HCT116 (cell line): ENCODE results near the gene PSMG3. TPM values are rescaled to one million over a fixed set of nuclear protein-coding genes. Genes with fewer than 3 reads are reported as not detected.
A peak's percentile ranks its signal among the peaks of the same experiment; 100 is the strongest.

Source experiments
- ATAC-seq: fragments of 200-7000 bp; cut with Tn5 transposase; 2 replicates; pipeline ENCODE4 v1.9.1; 2020; ENCODE audit warnings: mild to moderate bottlenecking, moderate library complexity
- BruUV-seq: library from RNA; stranded (reverse); fragments of 400-500 nt; replicated peaks from 2 replicates; lab custom pipeline; 2021; lab: Mats Ljungman, UMichigan
- CTCF ChIA-PET: fragments of 300-600 bp; sonication (Branson Sonifier 250); formaldehyde crosslinking; loops from one replicate; lab custom pipeline; 2021; ENCODE audit warnings: antibody characterized with exemption; lab: Charles Lee
- POLR2A ChIA-PET: fragments of 300-600, 350-600 bp; sonication (Branson Sonifier 250); formaldehyde crosslinking; loops from one replicate; lab custom pipeline; 2021; ENCODE audit warnings: antibody characterized with exemption; lab: Charles Lee
- RAD21 ChIA-PET, 2 experiments: fragments of 300-600 bp; sonication (Branson Sonifier 250); formaldehyde crosslinking; loops; one replicate each; lab custom pipeline; 2023; ENCODE audit warnings: low total read pairs in 2 of 2; ENCODE audit not compliant: uncharacterized antibody in 2 of 2, unreplicated experiment in 2 of 2, low non-redundant PET in 1 of 2; lab: Charles Lee
- DNase-seq: peaks from one replicate; pipeline ENCODE4 v3.0.0-alpha.2; 2010; ENCODE audit warnings: low read depth, low spot score
- H2AFZ ChIP-seq: fragments of 200-600 bp; shearing (Covaris generic), sonication (generic); 2 replicates; pipeline ENCODE4 v1.6.1; 2017; ENCODE audit warnings: low read depth, mixed run types, mixed read lengths, antibody characterized with exemption, low read length; ENCODE audit not compliant: poor library complexity, severe bottlenecking
- H3K27ac ChIP-seq: 2 replicates; pipeline ENCODE4 v1.5.1; 2012; ENCODE audit warnings: low read depth, low read length
- H3K27me3 ChIP-seq: fragments of 200-600 bp; sonication (generic); 2 replicates; pipeline ENCODE4 v1.6.1; 2016; ENCODE audit warnings: mixed run types, low read length, mixed read lengths; ENCODE audit not compliant: insufficient read depth
- H3K36me3 ChIP-seq, 2 experiments: fragments of 200-500 bp in 1 of 2; fragments of 200-600 bp in 1 of 2; sonication (Bioruptor generic) in 1 of 2; sonication (generic) in 1 of 2; 2 replicates each; pipeline versions ENCODE4 v1.5.1 to v1.6.1; 2014 to 2016; ENCODE audit warnings: low read length in 2 of 2, inconsistent platforms in 1 of 2, mixed read lengths in 1 of 2, mixed run types in 1 of 2; ENCODE audit not compliant: insufficient read depth in 2 of 2, control insufficient read depth in 1 of 2
- H3K4me1 ChIP-seq, 2 experiments: fragments of 200-600 bp in 1 of 2; sonication (generic) in 1 of 2; 2 replicates each; pipeline versions ENCODE4 v1.5.1 to v1.6.1; 2012 to 2017; ENCODE audit warnings: low read length in 2 of 2, inconsistent platforms in 1 of 2, mild to moderate bottlenecking in 1 of 2, mixed read lengths in 1 of 2, mixed run types in 1 of 2, moderate library complexity in 1 of 2; ENCODE audit not compliant: insufficient read depth in 2 of 2, control insufficient read depth in 1 of 2
- H3K4me2 ChIP-seq: fragments of 200-600 bp; sonication (generic); 2 replicates; pipeline ENCODE4 v1.6.1; 2017; ENCODE audit warnings: mixed run types, low read length, mixed read lengths
- H3K4me3 ChIP-seq, 2 experiments: fragments of 200-600 bp in 1 of 2; sonication (generic) in 1 of 2; replicated peaks in 1 of 2; 2 replicates each; pipeline ENCODE4 v1.5.1; 2011 to 2016; ENCODE audit warnings: low read length in 2 of 2, control low read depth in 1 of 2, low read depth in 1 of 2, mild to moderate bottlenecking in 1 of 2, mixed read lengths in 1 of 2, mixed run types in 1 of 2
- H3K79me2 ChIP-seq: fragments of 200-600 bp; sonication (generic); 2 replicates; pipeline ENCODE4 v1.6.1; 2017; ENCODE audit warnings: mild to moderate bottlenecking, mixed run types, low read length, moderate library complexity, mixed read lengths; ENCODE audit not compliant: insufficient read depth
- H3K9ac ChIP-seq: fragments of 200-600 bp; sonication (generic); 2 replicates; pipeline ENCODE4 v1.6.1; 2016; ENCODE audit warnings: low read length, mixed read lengths
- H3K9me2 ChIP-seq: fragments of 200-600 bp; sonication (generic), shearing (Covaris generic); 2 replicates; pipeline ENCODE4 v1.6.1; 2017; ENCODE audit warnings: mixed run types, mild to moderate bottlenecking, moderate library complexity; ENCODE audit not compliant: insufficient read depth
- H3K9me3 ChIP-seq, 2 experiments: fragments of 200-500 bp in 1 of 2; fragments of 200-600 bp in 1 of 2; sonication (Bioruptor generic) in 1 of 2; sonication (generic) in 1 of 2; 2 replicates each; pipeline ENCODE4 v1.6.1; 2014 to 2017; ENCODE audit warnings: low read length in 2 of 2, mixed read lengths in 2 of 2, inconsistent platforms in 1 of 2, low read depth in 1 of 2, mild to moderate bottlenecking in 1 of 2, mixed run types in 1 of 2, moderate library complexity in 1 of 2; ENCODE audit not compliant: control insufficient read depth in 1 of 2, insufficient read depth in 1 of 2
- H4K20me1 ChIP-seq: fragments of 200-600 bp; sonication (generic), shearing (Covaris generic); 2 replicates; pipeline ENCODE4 v1.6.1; 2017; ENCODE audit warnings: mixed run types, mild to moderate bottlenecking, moderate library complexity; ENCODE audit not compliant: insufficient read depth
- EGR1 ChIP-seq: IDR thresholded peaks from 2 replicates; pipeline ENCODE4 v1.6.1; 2012; ENCODE audit warnings: low read depth
- EZH2phosphoT487 ChIP-seq: fragments of 200-600 bp; IDR thresholded peaks from 2 replicates; pipeline ENCODE4 v1.6.1; 2018; ENCODE audit warnings: antibody characterized with exemption, borderline replicate concordance
- JUND ChIP-seq: IDR thresholded peaks from 2 replicates; pipeline ENCODE4 v1.6.1; 2012
- POLR2A ChIP-seq: IDR thresholded peaks from 2 replicates; pipeline ENCODE4 v1.7.0; 2011; ENCODE audit warnings: borderline replicate concordance; ENCODE audit not compliant: insufficient read depth, insufficient read length; ENCODE audit errors: extremely low read depth
- POLR2AphosphoS5 ChIP-seq: IDR thresholded peaks from 2 replicates; pipeline ENCODE4 v1.6.1; 2011; ENCODE audit warnings: mild to moderate bottlenecking, low read depth, low read length, moderate library complexity
- YY1 ChIP-seq: IDR thresholded peaks from 2 replicates; pipeline ENCODE4 v1.6.1; 2011; ENCODE audit warnings: low read length, low read depth, moderate library complexity, mild to moderate bottlenecking; ENCODE audit not compliant: insufficient replicate concordance; ENCODE audit errors: extremely low read depth
- ZFX ChIP-seq: fragments of 450-650 bp; IDR thresholded peaks from 2 replicates; pipeline ENCODE4 v1.6.1; 2017
- intact Hi-C: fragments of 100-400 bp; cut with micrococcal nuclease; formaldehyde crosslinking; loops from 2 replicates; pipeline ENCODE4 v1.10.0; 2022
- total RNA-seq: library from RNA; stranded (reverse); gene quantifications from one replicate; pipeline ENCODE4 v1.2.1, GENCODE V29; 2021; ENCODE audit not compliant: unreplicated experiment
- TF ChIP-seq, protein P1 (sequence below): IDR thresholded peaks from 2 replicates; pipeline ENCODE4 v1.6.1; 2012
- TF ChIP-seq, protein P2 (sequence below), 3 experiments: fragments of 200-600 bp in 1 of 3; sonication (generic) in 1 of 3; IDR thresholded peaks in 2 of 3; conservative IDR thresholded peaks in 1 of 3; 2 replicates each; pipeline ENCODE4 v1.5.1; 2012 to 2017; ENCODE audit warnings: low read depth in 2 of 3, low read length in 2 of 3, antibody characterized with exemption in 1 of 3, borderline replicate concordance in 1 of 3, control low read depth in 1 of 3, mild to moderate bottlenecking in 1 of 3, mixed read lengths in 1 of 3, mixed run types in 1 of 3, moderate library complexity in 1 of 3; ENCODE audit not compliant: insufficient read depth in 1 of 3

Gene PSMG3
- total RNA-seq, 1 experiment from 2014 or later = 60.9 TPM

DNA sequence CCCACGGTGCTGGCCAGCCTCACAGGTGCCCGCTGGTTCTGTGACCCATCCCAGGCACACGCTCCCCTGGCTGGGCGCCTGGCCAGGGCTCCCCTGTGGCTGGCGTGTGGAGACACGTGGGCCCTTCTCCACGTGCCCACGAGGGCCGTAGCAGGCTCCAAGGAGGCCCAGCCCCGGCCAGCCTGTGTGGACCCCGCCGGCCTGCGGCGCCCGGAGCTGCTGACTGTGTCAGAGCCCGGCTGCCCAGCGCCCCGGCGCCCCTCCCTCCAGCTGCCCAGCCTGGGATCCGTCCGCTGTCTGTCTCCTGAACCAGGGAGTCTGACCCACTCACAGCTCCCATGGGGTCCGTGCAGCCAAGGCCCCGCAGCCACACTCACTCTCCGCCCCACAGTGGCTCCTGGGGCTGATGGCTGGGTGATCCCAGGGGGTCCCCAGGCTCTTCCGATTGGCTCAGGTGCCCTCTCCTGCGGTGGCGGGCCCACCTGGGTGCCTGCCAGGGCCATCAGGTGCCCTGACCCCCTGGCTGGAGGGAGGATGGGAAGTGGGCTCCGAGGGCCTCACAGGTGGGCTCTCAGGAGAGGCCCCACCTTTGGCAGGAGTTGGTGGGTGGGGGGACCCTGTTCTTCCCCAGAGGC, 23.4 kb downstream of the PSMG3 start (continued):
- TF ChIP-seq, protein P1, sequence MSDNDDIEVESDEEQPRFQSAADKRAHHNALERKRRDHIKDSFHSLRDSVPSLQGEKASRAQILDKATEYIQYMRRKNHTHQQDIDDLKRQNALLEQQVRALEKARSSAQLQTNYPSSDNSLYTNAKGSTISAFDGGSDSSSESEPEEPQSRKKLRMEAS = no peak
- no peak for TF ChIP-seq POLR2A
- no peak for TF ChIP-seq POLR2AphosphoS5
- TF ChIP-seq JUND = no peak
- no peak for TF ChIP-seq YY1
- TF ChIP-seq, protein P2, sequence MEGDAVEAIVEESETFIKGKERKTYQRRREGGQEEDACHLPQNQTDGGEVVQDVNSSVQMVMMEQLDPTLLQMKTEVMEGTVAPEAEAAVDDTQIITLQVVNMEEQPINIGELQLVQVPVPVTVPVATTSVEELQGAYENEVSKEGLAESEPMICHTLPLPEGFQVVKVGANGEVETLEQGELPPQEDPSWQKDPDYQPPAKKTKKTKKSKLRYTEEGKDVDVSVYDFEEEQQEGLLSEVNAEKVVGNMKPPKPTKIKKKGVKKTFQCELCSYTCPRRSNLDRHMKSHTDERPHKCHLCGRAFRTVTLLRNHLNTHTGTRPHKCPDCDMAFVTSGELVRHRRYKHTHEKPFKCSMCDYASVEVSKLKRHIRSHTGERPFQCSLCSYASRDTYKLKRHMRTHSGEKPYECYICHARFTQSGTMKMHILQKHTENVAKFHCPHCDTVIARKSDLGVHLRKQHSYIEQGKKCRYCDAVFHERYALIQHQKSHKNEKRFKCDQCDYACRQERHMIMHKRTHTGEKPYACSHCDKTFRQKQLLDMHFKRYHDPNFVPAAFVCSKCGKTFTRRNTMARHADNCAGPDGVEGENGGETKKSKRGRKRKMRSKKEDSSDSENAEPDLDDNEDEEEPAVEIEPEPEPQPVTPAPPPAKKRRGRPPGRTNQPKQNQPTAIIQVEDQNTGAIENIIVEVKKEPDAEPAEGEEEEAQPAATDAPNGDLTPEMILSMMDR (IDR thresholded peaks at IDR 0.05 in 2 of 3, conservative IDR thresholded peaks at IDR 0.05 in 1 of 3; ENCODE audit: borderline replicate concordance in 1 of 3, insufficient read depth in 1 of 3, low read depth in 2 of 3, low read length in 2 of 3) = no peak
- TF ChIP-seq EGR1 = no peak
- no peak for TF ChIP-seq ZFX

DNA sequence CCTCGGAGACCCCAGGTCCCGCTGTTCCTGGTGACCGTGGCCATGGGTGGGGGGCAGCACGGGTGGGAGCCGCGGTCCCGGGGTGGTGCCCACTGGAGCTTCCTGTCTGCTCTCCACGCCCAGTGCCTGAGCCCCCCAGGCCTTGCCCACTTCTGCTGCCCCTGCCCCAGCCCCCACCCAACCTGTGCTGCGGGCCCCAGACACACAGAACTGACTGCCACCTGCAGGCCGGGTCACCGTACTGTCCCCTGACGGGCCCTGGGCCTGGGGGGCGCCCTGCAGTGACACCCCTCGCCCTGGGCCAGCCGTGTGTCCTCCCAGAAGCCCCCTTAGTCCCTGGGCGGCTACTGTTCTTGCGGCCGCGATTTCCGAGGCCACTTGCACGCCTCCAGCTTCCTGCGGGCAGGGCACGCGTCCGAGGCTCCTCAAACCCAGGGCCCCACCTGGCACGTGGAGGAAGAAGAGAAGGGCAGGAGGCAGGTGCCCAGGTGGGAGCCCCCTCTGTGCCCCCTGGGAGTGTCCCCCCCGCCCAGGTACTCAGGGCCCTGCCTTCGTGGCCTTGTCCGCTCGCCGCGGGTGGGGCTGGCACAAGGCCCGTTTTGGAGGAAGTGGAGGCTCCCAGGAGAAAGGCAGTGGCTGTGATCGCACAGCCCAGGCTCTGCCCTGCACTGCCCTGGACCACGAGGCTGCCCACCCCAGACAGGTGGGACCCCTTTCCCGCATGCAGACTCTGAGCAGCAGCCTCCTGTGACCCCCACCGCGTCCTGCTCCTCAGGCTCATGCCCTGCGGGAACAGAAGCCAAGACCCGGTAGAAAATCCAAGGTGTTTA, 24.2 kb downstream of the PSMG3 start:
- no TSS peak for BruUV-seq
- ChIA-PET CTCF (no interaction called here), RAD21 (no interaction called here), POLR2A (interaction anchor here (1.2 kb wide), 1 partner anchor 10 kb away, joined by 3 read pairs; the partner anchor contains the start of gene TMEM184A)
- intact Hi-C loops = no loop called here
- ATAC-seq (peak; percentile 24; the same call in 1 of the 2 replicates), DNase-seq (no peak)
- no peaks in the 10 kb centered on the region for H3K4me1 ChIP-seq
- no peak overlapping the region for H2AFZ ChIP-seq
- H3K27me3 ChIP-seq = no peaks in the 10 kb centered on the region
- H3K9me3 ChIP-seq = no peaks in the 10 kb centered on the region
- H4K20me1 ChIP-seq = no peaks in the 10 kb centered on the region
- H3K79me2 ChIP-seq = no peaks in the 10 kb centered on the region
- TF ChIP-seq, protein P2 (IDR thresholded peaks at IDR 0.05 in 2 of 3, conservative IDR thresholded peaks at IDR 0.05 in 1 of 3; ENCODE audit: borderline replicate concordance in 1 of 3, insufficient read depth in 1 of 3, low read depth in 2 of 3, low read length in 2 of 3) = peak in 1 of 3 experiments; percentile 31; a peak in 2 of 6 replicates
- no peak for TF ChIP-seq EZH2phosphoT487
- H3K9me2 ChIP-seq = no peaks in the 10 kb centered on the region
- no peak overlapping the region; the same call in 1 of the 2 replicates for H3K27ac ChIP-seq
- no peak overlapping the region for H3K9ac ChIP-seq
- H3K36me3 ChIP-seq = peaks cover 3 to 4% of the 10 kb centered on the region in 2 experiments; a peak in 3 of 4 replicates
- no peak overlapping the region for H3K4me2 ChIP-seq
- no peak overlapping the region for H3K4me3 ChIP-seq
